Measurements from ENCODE around the gene FANCE. TPM values are rescaled to one million over a fixed set of nuclear protein-coding genes. Genes with fewer than 3 reads are reported as not detected.
A peak's percentile ranks its signal among the peaks of the same experiment; 100 is the strongest.

The FANCE gene
- total RNA-seq, 1 donor from 2014 or later, result 19.6 TPM

- Mint-ChIP-seq H3K27ac (peak within 1 kb of the TSS; percentile 83), H3K4me3 (peak within 1 kb of the TSS; percentile 82), H3K27me3 (peaks cover 43% of the 10 kb centered on the region), H3K36me3 (ENCODE audit: low read depth) (peaks cover 2% of the 10 kb centered on the region), H3K9me3 (no peaks in the 10 kb centered on the region), H3K4me1 (peaks cover 15% of the 10 kb centered on the region)
- intact Hi-C loops (cut with micrococcal nuclease), result loop anchor here (5.0 kb wide), 1 partner anchor 45 kb away; the partner anchor contains the start of gene FANCE
- DNase-seq, result peak; percentile 89
Measured at GRCh38 chr6:35496841-35497570, 44.9 kb downstream of the FANCE start, which contains the start of gene TEAD3. Gene TEAD3, minus strand, starts transcription at chr6:35497079.

- Mint-ChIP-seq H3K9me3 (no peaks in the 10 kb centered on the region), H3K36me3 (ENCODE audit: low read depth) (peaks cover 2% of the 10 kb centered on the region), H3K27ac (peak overlapping the region; percentile 83), H3K4me1 (peaks cover 15% of the 10 kb centered on the region), H3K4me3 (peak overlapping the region; percentile 82), H3K27me3 (peaks cover 41% of the 10 kb centered on the region)
- intact Hi-C loops (cut with micrococcal nuclease), result loop anchor here (5.0 kb wide), 1 partner anchor 45 kb away; the partner anchor contains the start of gene FANCE
- DNase-seq, result peak; percentile 82
Measured at GRCh38 chr6:35497571-35498421, 45.7 kb downstream of the FANCE start.

- intact Hi-C loops (cut with micrococcal nuclease), result loop anchor here (5.0 kb wide), 1 partner anchor 46 kb away; the partner anchor contains the start of gene FANCE
- Mint-ChIP-seq H3K27ac (peak overlapping the region; percentile 49), H3K27me3 (peaks cover 45% of the 10 kb centered on the region), H3K4me1 (peaks cover 15% of the 10 kb centered on the region), H3K9me3 (no peaks in the 10 kb centered on the region), H3K4me3 (peak overlapping the region; percentile 82), H3K36me3 (ENCODE audit: low read depth) (peaks cover 2% of the 10 kb centered on the region)
- no peak for DNase-seq
Measured at GRCh38 chr6:35498422-35499067, 46.4 kb downstream of the FANCE start.

- H3K27ac Mint-ChIP-seq, result no peak overlapping the region
- intact Hi-C loops (cut with micrococcal nuclease), result loop anchor here (5.0 kb wide), 1 partner anchor 47 kb away; the partner anchor contains the start of gene FANCE
- no peak for DNase-seq
- H3K4me3 Mint-ChIP-seq, result no peak overlapping the region
- H3K36me3 Mint-ChIP-seq (ENCODE audit: low read depth), result peaks cover 2% of the 10 kb centered on the region
- no peaks in the 10 kb centered on the region for H3K9me3 Mint-ChIP-seq
- H3K4me1 Mint-ChIP-seq, result peaks cover 9% of the 10 kb centered on the region
- peaks cover 44% of the 10 kb centered on the region for H3K27me3 Mint-ChIP-seq
Measured at GRCh38 chr6:35499372-35499771, 47.2 kb downstream of the FANCE start.

GRCh38 chr6:35500782-35501181 lies 48.6 kb downstream of the FANCE start:
- H3K4me1 Mint-ChIP-seq, result peaks cover 6% of the 10 kb centered on the region
- intact Hi-C loops (cut with micrococcal nuclease), result no loop called here
- H3K27me3 Mint-ChIP-seq, result peaks cover 41% of the 10 kb centered on the region
- no peak for DNase-seq
- no peaks in the 10 kb centered on the region for H3K9me3 Mint-ChIP-seq
- H3K27ac Mint-ChIP-seq, result no peak overlapping the region
- no peak overlapping the region for H3K4me3 Mint-ChIP-seq
- peaks cover 2% of the 10 kb centered on the region for H3K36me3 Mint-ChIP-seq (ENCODE audit: low read depth)

- Mint-ChIP-seq H3K36me3 (ENCODE audit: low read depth) (peaks cover 2% of the 10 kb centered on the region), H3K9me3 (no peaks in the 10 kb centered on the region), H3K4me1 (peaks cover 6% of the 10 kb centered on the region), H3K4me3 (no peak overlapping the region), H3K27me3 (peaks cover 44% of the 10 kb centered on the region), H3K27ac (no peak overlapping the region)
- intact Hi-C loops (cut with micrococcal nuclease), result no loop called here
- DNase-seq, result no peak
Measured at GRCh38 chr6:35501784-35502183, 49.6 kb downstream of the FANCE start.

GRCh38 chr6:35503534-35503933 lies 51.4 kb downstream of the FANCE start:
- Mint-ChIP-seq H3K27me3 (peaks cover 49% of the 10 kb centered on the region), H3K27ac (no peak overlapping the region), H3K9me3 (no peaks in the 10 kb centered on the region), H3K36me3 (ENCODE audit: low read depth) (peaks cover under 1% of the 10 kb centered on the region), H3K4me1 (peaks cover 2% of the 10 kb centered on the region), H3K4me3 (no peak overlapping the region)
- intact Hi-C loops (cut with micrococcal nuclease), result no loop called here
- DNase-seq, result no peak

GRCh38 chr6:35505999-35506412 lies 53.9 kb downstream of the FANCE start:
- no peaks in the 10 kb centered on the region for H3K9me3 Mint-ChIP-seq
- intact Hi-C loops (cut with micrococcal nuclease), result no loop called here
- no peaks in the 10 kb centered on the region for H3K4me1 Mint-ChIP-seq
- DNase-seq, result no peak
- H3K36me3 Mint-ChIP-seq (ENCODE audit: low read depth), result no peaks in the 10 kb centered on the region
- H3K4me3 Mint-ChIP-seq, result no peak overlapping the region
- peaks cover 52% of the 10 kb centered on the region for H3K27me3 Mint-ChIP-seq
- no peak overlapping the region for H3K27ac Mint-ChIP-seq

- Mint-ChIP-seq H3K27ac (no peak overlapping the region), H3K9me3 (no peaks in the 10 kb centered on the region), H3K27me3 (peaks cover 53% of the 10 kb centered on the region), H3K36me3 (ENCODE audit: low read depth) (no peaks in the 10 kb centered on the region), H3K4me1 (no peaks in the 10 kb centered on the region), H3K4me3 (no peak overlapping the region)
- intact Hi-C loops (cut with micrococcal nuclease), result no loop called here
- no peak for DNase-seq
Measured at GRCh38 chr6:35506536-35506935, 54.4 kb downstream of the FANCE start.

- no peaks in the 10 kb centered on the region for H3K9me3 Mint-ChIP-seq
- H3K27me3 Mint-ChIP-seq, result peaks cover 51% of the 10 kb centered on the region
- no peaks in the 10 kb centered on the region for H3K36me3 Mint-ChIP-seq (ENCODE audit: low read depth)
- DNase-seq, result no peak
- intact Hi-C loops (cut with micrococcal nuclease), result no loop called here
- H3K27ac Mint-ChIP-seq, result no peak overlapping the region
- no peaks in the 10 kb centered on the region for H3K4me1 Mint-ChIP-seq
- H3K4me3 Mint-ChIP-seq, result no peak overlapping the region
Measured at GRCh38 chr6:35507221-35507620, 55.1 kb downstream of the FANCE start.

GRCh38 chr6:35508027-35508426 lies 55.9 kb downstream of the FANCE start:
- intact Hi-C loops (cut with micrococcal nuclease), result no loop called here
- peaks cover 57% of the 10 kb centered on the region for H3K27me3 Mint-ChIP-seq
- no peaks in the 10 kb centered on the region for H3K4me1 Mint-ChIP-seq
- H3K9me3 Mint-ChIP-seq, result no peaks in the 10 kb centered on the region
- H3K27ac Mint-ChIP-seq, result no peak overlapping the region
- no peaks in the 10 kb centered on the region for H3K36me3 Mint-ChIP-seq (ENCODE audit: low read depth)
- no peak overlapping the region for H3K4me3 Mint-ChIP-seq
- DNase-seq, result no peak

- H3K36me3 Mint-ChIP-seq (ENCODE audit: low read depth), result no peaks in the 10 kb centered on the region
- no peak for DNase-seq
- intact Hi-C loops (cut with micrococcal nuclease), result no loop called here
- H3K4me3 Mint-ChIP-seq, result no peak overlapping the region
- no peaks in the 10 kb centered on the region for H3K4me1 Mint-ChIP-seq
- peaks cover 54% of the 10 kb centered on the region for H3K27me3 Mint-ChIP-seq
- H3K27ac Mint-ChIP-seq, result no peak overlapping the region
- no peaks in the 10 kb centered on the region for H3K9me3 Mint-ChIP-seq
Measured at GRCh38 chr6:35508542-35508941, 56.4 kb downstream of the FANCE start.

- no peak overlapping the region for H3K4me3 Mint-ChIP-seq
- peaks cover 53% of the 10 kb centered on the region for H3K27me3 Mint-ChIP-seq
- intact Hi-C loops (cut with micrococcal nuclease), result no loop called here
- H3K9me3 Mint-ChIP-seq, result no peaks in the 10 kb centered on the region
- no peaks in the 10 kb centered on the region for H3K36me3 Mint-ChIP-seq (ENCODE audit: low read depth)
- no peaks in the 10 kb centered on the region for H3K4me1 Mint-ChIP-seq
- H3K27ac Mint-ChIP-seq, result no peak overlapping the region
- DNase-seq, result no peak
Measured at GRCh38 chr6:35510916-35511561, 58.9 kb downstream of the FANCE start.

Measured in activated CD4-positive, alpha-beta T cell treated with anti-CD3 and anti-CD28 coated beads, Interleukin-2, amount 10 ng/mL, durations not matched to agents 24 days and 14 days (primary cell).